ENCODE data around the gene ZNF48. TPM values are rescaled to one million over a fixed set of nuclear protein-coding genes. Genes with fewer than 3 reads are reported as not detected.

ZNF48 gene
- total RNA-seq, 1 experiment from 2014 or later = 57.3 TPM

DNA sequence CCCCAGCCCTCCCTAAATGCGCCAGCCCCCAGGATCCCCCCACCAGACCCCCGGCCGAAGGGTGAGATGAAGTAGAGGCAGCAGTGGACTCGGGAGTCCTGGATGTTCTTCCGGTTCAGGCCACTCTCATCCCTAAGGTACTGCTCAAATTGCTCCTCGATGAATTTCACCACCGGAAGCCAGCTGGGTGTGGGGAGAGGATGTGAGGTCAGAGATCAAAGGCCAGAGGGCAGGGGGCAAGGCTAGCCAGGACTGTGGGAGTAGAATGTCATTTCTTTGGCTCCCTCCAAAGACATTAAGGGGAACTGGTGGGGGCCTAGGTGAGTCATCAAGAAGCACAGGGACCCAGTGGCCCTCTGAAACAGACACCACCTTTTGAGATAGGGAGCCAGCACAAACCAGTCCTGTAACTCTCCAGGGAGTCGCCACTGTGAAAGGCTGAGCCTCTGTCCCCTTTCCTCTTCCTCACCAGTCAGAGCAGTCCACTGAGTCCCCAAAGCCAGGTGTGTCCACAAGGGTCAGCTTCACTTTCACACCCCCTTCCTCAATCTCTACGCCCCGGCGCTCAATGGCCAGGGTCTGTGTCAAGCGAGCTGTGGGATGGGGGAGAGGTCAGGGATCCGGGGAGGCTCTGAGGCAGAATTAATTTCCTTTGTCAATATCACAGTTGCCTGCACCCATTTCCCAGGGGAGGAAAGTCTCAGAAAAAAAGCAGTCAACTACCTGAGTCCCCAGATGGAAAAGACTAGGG lies 13.8 kb upstream of the ZNF48 start:
- no peak overlapping the region for H2BK5ac ChIP-seq (ENCODE audit: insufficient read length, low read length)
- H3K79me1 ChIP-seq (ENCODE audit: insufficient read depth, low read depth, low read length, poor library complexity, severe bottlenecking) = no peaks in the 10 kb centered on the region
- H3K56ac ChIP-seq (ENCODE audit: insufficient read length, low read depth, low read length) = no peak overlapping the region
- no peak overlapping the region for H3K14ac ChIP-seq (ENCODE audit: insufficient read depth, low read length)
- H3K27ac Mint-ChIP-seq = peak overlapping the region in 2 of 3 experiments; percentile 68 to 80; a peak in 3 of 7 replicates
- H3K4me1 ChIP-seq (ENCODE audit: insufficient read depth, low read length) = no peaks in the 10 kb centered on the region; the same call in 1 of the 2 replicates
- H2AFZ ChIP-seq (ENCODE audit: low read length) = no peak overlapping the region
- H4K8ac ChIP-seq (replicated peaks; ENCODE audit: insufficient read length, low read depth, low read length) = no peak overlapping the region
- no peak overlapping the region for H3T11ph ChIP-seq (ENCODE audit: low read length)
- no CpG with 5 or more reads among the region's 13 CpGs for WGBS (ENCODE audit: extremely low coverage, insufficient read length, low lambda C conversion rate)
- H3K9me3 Mint-ChIP-seq = peaks cover 0 to 2% of the 10 kb centered on the region in 2 experiments; a peak in 2 of 5 replicates
- H3K4me3 Mint-ChIP-seq = peak overlapping the region in 1 of 2 experiments; percentile 18; a peak in 2 of 5 replicates
- H2BK120ac ChIP-seq (ENCODE audit: low read depth, low read length, poor library complexity, severe bottlenecking) = no peak overlapping the region
- no peak overlapping the region for H2BK12ac ChIP-seq (ENCODE audit: insufficient read length, low read depth, low read length)
- H3K9ac ChIP-seq (ENCODE audit: extremely low read depth, insufficient read length, low read length) = no peak overlapping the region
- no peaks in the 10 kb centered on the region for H3K9me3 ChIP-seq (ENCODE audit: control insufficient read depth, low read depth, low read length)
- no peak overlapping the region for H3K4ac ChIP-seq (ENCODE audit: low read depth, low read length)
- H3K4me1 Mint-ChIP-seq = peaks cover 16 to 26% of the 10 kb centered on the region in 2 experiments
- no peak overlapping the region for H2BK20ac ChIP-seq (ENCODE audit: low read depth, low read length, poor library complexity, severe bottlenecking)
- H3K36me3 Mint-ChIP-seq (ENCODE audit: insufficient read depth in 1 of 3, low read depth in 3 of 3) = peaks cover 2 to 4% (median 2%) of the 10 kb centered on the region in 3 experiments; a peak in 4 of 7 replicates
- TF ChIP-seq CTCF (conservative IDR thresholded peaks at IDR 0.05) = no peak
- no peak overlapping the region for H4K91ac ChIP-seq (ENCODE audit: insufficient read length, low read depth, low read length)
- H3K27ac ChIP-seq (ENCODE audit: insufficient read length, low read depth, low read length) = no peak overlapping the region
- peaks cover 13% of the 10 kb centered on the region for H3K23me2 ChIP-seq (ENCODE audit: insufficient read length, low read depth, low read length, poor library complexity, severe bottlenecking)
- no peak overlapping the region for H3K18ac ChIP-seq (ENCODE audit: insufficient read length, low read depth, low read length)
- no peak overlapping the region for H2AK5ac ChIP-seq (ENCODE audit: insufficient read length, low read length)
- H4K20me1 ChIP-seq (ENCODE audit: control insufficient read depth, insufficient read depth, insufficient read length) = no peaks in the 10 kb centered on the region
- DNase-seq = no peak
- no peaks in the 10 kb centered on the region for H3K79me2 ChIP-seq (ENCODE audit: insufficient read depth, low read length)
- no peak overlapping the region for H2BK15ac ChIP-seq (ENCODE audit: low read depth, low read length)
- H3K4me2 ChIP-seq (ENCODE audit: insufficient read depth, insufficient read length, low read length) = no peak overlapping the region
- no peaks in the 10 kb centered on the region for H3K27me3 ChIP-seq (ENCODE audit: insufficient read depth, low read length)
- no peaks in the 10 kb centered on the region; the same call in 1 of the 2 replicates for H3K27me3 Mint-ChIP-seq (ENCODE audit: low read depth)
- no peak overlapping the region for H4K5ac ChIP-seq (ENCODE audit: insufficient read length, low read depth, low read length)
- H3K23ac ChIP-seq (ENCODE audit: insufficient read length, low read depth, low read length) = no peak overlapping the region
